Loucy (cell line): ENCODE measurements around the gene OSBPL8.

Experiments used
- EZH2phosphoT487 ChIP-seq: fragments of 200-600 bp; IDR thresholded peaks from 2 replicates; pipeline ENCODE4 v1.6.1; 2018; ENCODE audit warnings: antibody characterized with exemption, mild to moderate bottlenecking, moderate library complexity, borderline replicate concordance
- TF ChIP-seq, protein P1 (sequence below): fragments of 200-600 bp; sonication (generic); conservative IDR thresholded peaks from 2 replicates; pipeline ENCODE4 v1.5.1; 2014; ENCODE audit warnings: mild to moderate bottlenecking, antibody characterized with exemption, low read length

DNA sequence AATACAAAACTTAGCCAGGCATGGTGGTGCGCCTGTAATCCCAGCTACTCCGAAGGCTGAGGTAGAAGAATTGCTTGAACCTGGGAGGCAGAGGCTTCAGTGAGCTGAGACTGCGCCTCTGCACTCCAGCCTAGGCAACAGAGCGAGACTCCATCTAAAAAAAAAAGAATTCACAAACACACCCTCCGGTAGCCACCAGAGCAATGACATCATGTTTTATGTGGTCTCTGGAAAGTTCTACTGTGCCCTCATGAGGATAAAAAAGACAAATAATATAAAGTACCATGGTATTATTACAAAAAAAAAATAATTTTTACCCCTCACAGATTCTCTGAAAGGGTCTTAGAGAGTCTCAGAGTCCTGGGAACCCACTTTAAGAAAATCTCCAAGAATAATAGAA is 81.5 kb downstream of the OSBPL8 start:
- TF ChIP-seq, protein P1, sequence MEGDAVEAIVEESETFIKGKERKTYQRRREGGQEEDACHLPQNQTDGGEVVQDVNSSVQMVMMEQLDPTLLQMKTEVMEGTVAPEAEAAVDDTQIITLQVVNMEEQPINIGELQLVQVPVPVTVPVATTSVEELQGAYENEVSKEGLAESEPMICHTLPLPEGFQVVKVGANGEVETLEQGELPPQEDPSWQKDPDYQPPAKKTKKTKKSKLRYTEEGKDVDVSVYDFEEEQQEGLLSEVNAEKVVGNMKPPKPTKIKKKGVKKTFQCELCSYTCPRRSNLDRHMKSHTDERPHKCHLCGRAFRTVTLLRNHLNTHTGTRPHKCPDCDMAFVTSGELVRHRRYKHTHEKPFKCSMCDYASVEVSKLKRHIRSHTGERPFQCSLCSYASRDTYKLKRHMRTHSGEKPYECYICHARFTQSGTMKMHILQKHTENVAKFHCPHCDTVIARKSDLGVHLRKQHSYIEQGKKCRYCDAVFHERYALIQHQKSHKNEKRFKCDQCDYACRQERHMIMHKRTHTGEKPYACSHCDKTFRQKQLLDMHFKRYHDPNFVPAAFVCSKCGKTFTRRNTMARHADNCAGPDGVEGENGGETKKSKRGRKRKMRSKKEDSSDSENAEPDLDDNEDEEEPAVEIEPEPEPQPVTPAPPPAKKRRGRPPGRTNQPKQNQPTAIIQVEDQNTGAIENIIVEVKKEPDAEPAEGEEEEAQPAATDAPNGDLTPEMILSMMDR = no peak
- no peak for TF ChIP-seq EZH2phosphoT487
